ENCODE results near the gene TRAPPC14.
"Not testable (repeated sequence)": the region's sequence is repeated elsewhere in the genome, so short reads cannot be mapped to it uniquely, and the experiment has no call there.

TRAPPC14 gene

DNA sequence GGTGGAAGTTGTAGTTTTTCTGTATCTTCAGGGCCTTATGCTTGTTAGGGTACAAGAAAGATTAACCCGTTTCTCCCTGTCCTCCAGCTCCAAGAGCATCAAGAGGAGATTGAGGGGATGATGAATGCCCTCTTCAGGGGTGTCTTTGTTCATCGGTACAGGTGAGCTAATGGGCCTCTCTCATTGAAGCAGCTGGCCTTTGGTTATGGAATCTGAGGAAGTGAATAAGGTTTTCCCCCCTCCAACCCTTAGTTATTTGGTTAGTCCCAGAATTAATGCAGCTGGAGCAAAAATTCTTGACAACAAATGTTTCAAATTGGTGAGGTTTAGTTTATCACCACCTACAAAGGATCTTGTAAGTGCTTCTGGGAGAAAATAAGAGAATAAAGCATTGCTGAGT lies 36.7 kb upstream of the TRAPPC14 start:
- no peak for DNase-seq

DNA sequence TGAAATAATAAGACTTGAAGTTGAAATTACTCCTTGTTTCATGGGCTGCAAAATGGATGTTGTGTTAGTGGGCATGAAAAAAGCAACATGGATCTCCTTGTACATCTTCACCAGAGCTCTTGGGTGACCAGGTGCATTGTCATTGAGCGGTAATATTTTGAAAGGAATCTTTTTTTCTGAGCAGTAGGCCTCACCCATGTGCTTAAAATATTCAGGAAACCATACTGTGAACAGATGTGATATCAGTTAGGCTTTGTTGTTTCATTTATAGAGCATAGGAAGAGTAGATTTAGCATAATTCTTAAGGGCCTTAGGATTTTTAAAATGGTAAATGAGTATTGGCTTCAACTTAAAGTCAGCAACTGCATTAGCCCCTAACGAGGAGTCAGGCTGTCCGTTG lies 34.4 kb upstream of the TRAPPC14 start:
- no peaks in the 10 kb centered on the region for H3K79me2 ChIP-seq (ENCODE audit: control insufficient read depth, insufficient read depth, low read length)
- H3K27ac ChIP-seq (ENCODE audit: low read depth, low read length) = no peak overlapping the region
- no peak overlapping the region for H3K23ac ChIP-seq (ENCODE audit: low read length)
- no peak overlapping the region for H3K4me3 ChIP-seq (ENCODE audit: low read length)
- no peaks in the 10 kb centered on the region for H3K4me1 ChIP-seq (ENCODE audit: control insufficient read depth, low read depth, low read length)
- no peak overlapping the region for H3K9ac ChIP-seq (ENCODE audit: low read length)
- H4K5ac ChIP-seq (ENCODE audit: low read length) = no peak overlapping the region
- H3K56ac ChIP-seq (ENCODE audit: low read length) = no peak overlapping the region
- no peak overlapping the region for H3K4ac ChIP-seq (ENCODE audit: low read depth, low read length)
- H3K79me1 ChIP-seq (ENCODE audit: low read length) = no peaks in the 10 kb centered on the region
- no peak overlapping the region for H2AK5ac ChIP-seq (ENCODE audit: low read length)
- no peak overlapping the region for H2BK5ac ChIP-seq (ENCODE audit: low read length)
- no peak for DNase-seq
- no peaks in the 10 kb centered on the region for H3K27me3 ChIP-seq (ENCODE audit: insufficient read depth, low read length, poor library complexity)
- no CpG with 5 or more reads among the region's 3 CpGs for WGBS (ENCODE audit: extremely low coverage, insufficient coverage, low lambda C conversion rate)
- no peak overlapping the region for H4K8ac ChIP-seq (ENCODE audit: low read depth, low read length)
- no peak overlapping the region for H3K18ac ChIP-seq (ENCODE audit: low read length)
- no peak overlapping the region for H3K4me2 ChIP-seq (ENCODE audit: low read length)
- no peak overlapping the region for H2BK15ac ChIP-seq (replicated peaks; ENCODE audit: low read depth)
- no peaks in the 10 kb centered on the region for H3K36me3 ChIP-seq (ENCODE audit: control insufficient read depth, insufficient read depth, low read length)
- H2BK120ac ChIP-seq (ENCODE audit: low read depth, low read length) = no peak overlapping the region

More for the DNA sequence above, 36.7 kb upstream of the TRAPPC14 start:
- Histone ChIP-seq H3K79me1 (ENCODE audit: low read length) (no peaks in the 10 kb centered on the region), H2BK120ac (ENCODE audit: low read depth, low read length) (no peak overlapping the region), H3K56ac (ENCODE audit: low read length) (no peak overlapping the region), H3K4ac (ENCODE audit: low read depth, low read length) (no peak overlapping the region), H3K4me2 (ENCODE audit: low read length) (no peak overlapping the region), H3K18ac (ENCODE audit: low read length) (no peak overlapping the region), H4K8ac (ENCODE audit: low read depth, low read length) (no peak overlapping the region), H3K79me2 (ENCODE audit: control insufficient read depth, insufficient read depth, low read length) (no peaks in the 10 kb centered on the region), H2BK5ac (ENCODE audit: low read length) (no peak overlapping the region), H3K4me1 (ENCODE audit: control insufficient read depth, low read depth, low read length) (peaks cover 2% of the 10 kb centered on the region), H3K36me3 (ENCODE audit: control insufficient read depth, insufficient read depth, low read length) (no peaks in the 10 kb centered on the region), H2AK5ac (ENCODE audit: low read length) (no peak overlapping the region), H4K5ac (ENCODE audit: low read length) (no peak overlapping the region), H3K4me3 (ENCODE audit: low read length) (no peak overlapping the region), H3K23ac (ENCODE audit: low read length) (no peak overlapping the region), H2BK15ac (replicated peaks; ENCODE audit: low read depth) (no peak overlapping the region), H3K27me3 (ENCODE audit: insufficient read depth, low read length, poor library complexity) (no peaks in the 10 kb centered on the region), H3K27ac (ENCODE audit: low read depth, low read length) (no peak overlapping the region), H3K9ac (ENCODE audit: low read length) (no peak overlapping the region)
- WGBS (ENCODE audit: extremely low coverage, insufficient coverage, low lambda C conversion rate) = no CpG with 5 or more reads among the region's 2 CpGs

DNA sequence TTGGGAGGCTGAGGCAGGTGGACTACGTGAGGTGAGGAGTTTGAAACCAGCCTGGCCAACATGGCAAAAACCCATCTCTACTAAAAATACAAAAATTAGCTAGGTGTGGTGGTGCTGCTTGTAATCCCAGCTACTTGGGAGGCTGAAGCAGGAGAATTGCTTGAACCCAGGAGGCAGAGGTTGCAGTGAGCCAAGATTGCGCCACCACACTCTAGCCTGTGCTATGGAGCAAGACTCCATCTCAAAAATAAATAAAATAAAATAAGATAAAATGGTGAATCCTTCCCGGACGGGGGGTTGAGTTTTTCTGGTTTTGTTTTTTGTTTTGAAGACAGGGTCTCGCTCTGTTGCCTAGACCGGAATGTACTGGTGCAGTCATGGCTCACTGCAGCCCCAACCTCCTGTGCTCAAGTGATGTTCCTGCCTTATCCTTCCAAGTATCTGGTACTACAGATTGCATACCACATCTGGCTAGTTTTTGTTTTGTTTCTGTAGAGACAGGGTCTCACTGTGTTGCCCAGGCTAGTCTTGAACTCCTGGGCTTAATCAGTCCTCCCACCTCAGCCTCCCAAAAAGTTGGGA lies 33.8 kb upstream of the TRAPPC14 start:
- H3K4ac ChIP-seq (ENCODE audit: low read depth, low read length); H3K4me1 ChIP-seq (ENCODE audit: control insufficient read depth, low read depth, low read length); H4K8ac ChIP-seq (ENCODE audit: low read depth, low read length); H3K27me3 ChIP-seq (ENCODE audit: insufficient read depth, low read length, poor library complexity); H2BK5ac ChIP-seq (ENCODE audit: low read length); DNase-seq; H3K4me2 ChIP-seq (ENCODE audit: low read length); H3K79me2 ChIP-seq (ENCODE audit: control insufficient read depth, insufficient read depth, low read length); H3K27ac ChIP-seq (ENCODE audit: low read depth, low read length); H3K9ac ChIP-seq (ENCODE audit: low read length); H3K4me3 ChIP-seq (ENCODE audit: low read length); H3K36me3 ChIP-seq (ENCODE audit: control insufficient read depth, insufficient read depth, low read length); H3K23ac ChIP-seq (ENCODE audit: low read length); H3K18ac ChIP-seq (ENCODE audit: low read length); H4K5ac ChIP-seq (ENCODE audit: low read length); H2BK120ac ChIP-seq (ENCODE audit: low read depth, low read length); H3K56ac ChIP-seq (ENCODE audit: low read length); H3K79me1 ChIP-seq (ENCODE audit: low read length); H2AK5ac ChIP-seq (ENCODE audit: low read length); H2BK15ac ChIP-seq (replicated peaks; ENCODE audit: low read depth): not testable (repeated sequence)
- WGBS (ENCODE audit: extremely low coverage, insufficient coverage, low lambda C conversion rate) = no CpG with 5 or more reads among the region's 6 CpGs

DNA sequence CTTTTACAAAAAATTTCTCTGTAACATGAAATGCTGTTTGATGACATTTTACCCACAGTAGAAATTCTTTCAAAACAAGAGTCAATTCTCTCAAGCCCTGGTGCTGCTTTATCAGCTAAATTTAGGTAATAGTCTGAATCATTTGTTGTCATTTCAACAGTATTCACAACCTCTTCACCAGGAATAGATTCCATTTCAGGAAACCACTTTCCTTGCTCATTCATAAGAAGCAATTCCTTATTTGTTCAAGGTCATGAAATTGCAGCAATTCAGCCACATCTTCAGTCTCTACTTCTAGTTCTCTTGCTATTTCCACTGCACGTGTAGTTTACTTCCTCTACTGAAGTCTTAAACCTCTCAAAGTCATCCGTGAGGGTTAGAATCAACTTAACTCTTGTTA lies 33.3 kb upstream of the TRAPPC14 start:
- no CpG with 5 or more reads among the region's 2 CpGs for WGBS (ENCODE audit: extremely low coverage, insufficient coverage, low lambda C conversion rate)
- no peak for DNase-seq
- no peak overlapping the region for H2BK5ac ChIP-seq (ENCODE audit: low read length)

DNA sequence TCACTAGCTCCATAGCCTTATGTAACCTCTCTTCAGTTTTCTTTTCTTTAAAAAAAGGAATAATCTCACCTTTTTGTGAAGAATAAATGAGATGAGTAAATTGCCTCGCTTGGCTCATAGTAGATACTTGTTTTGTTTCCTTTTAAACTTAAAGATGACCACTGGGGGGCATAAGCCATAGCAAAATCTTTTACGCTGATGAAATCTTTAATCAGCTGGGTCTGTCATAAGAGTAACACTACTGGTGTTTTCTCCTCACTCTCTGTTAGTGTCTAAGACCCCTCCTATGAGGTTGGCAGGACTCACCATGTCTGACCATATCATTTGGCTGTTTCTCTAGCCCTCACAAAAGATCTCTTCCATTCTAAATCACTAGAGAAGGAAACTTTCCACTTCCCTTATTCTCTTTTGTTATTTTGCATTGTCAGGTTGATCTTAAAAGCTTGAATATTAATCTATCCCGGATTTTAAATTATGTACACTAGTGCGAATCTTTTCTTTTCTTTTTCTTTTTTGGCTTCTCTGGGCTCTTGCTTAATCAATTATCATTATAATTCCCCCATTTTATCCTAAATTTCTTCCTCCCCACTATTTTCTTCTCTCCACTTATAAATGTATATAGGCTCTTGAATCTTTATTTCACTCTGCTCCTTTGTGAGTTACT lies 31.7 kb upstream of the TRAPPC14 start:
- Histone ChIP-seq H3K27ac (ENCODE audit: low read depth, low read length) (no peak overlapping the region), H3K79me2 (ENCODE audit: control insufficient read depth, insufficient read depth, low read length) (no peaks in the 10 kb centered on the region), H3K9ac (ENCODE audit: low read length) (no peak overlapping the region), H4K8ac (ENCODE audit: low read depth, low read length) (no peak overlapping the region), H3K56ac (ENCODE audit: low read length) (no peak overlapping the region), H2AK5ac (ENCODE audit: low read length) (no peak overlapping the region), H2BK15ac (replicated peaks; ENCODE audit: low read depth) (no peak overlapping the region), H3K36me3 (ENCODE audit: control insufficient read depth, insufficient read depth, low read length) (no peaks in the 10 kb centered on the region), H3K27me3 (ENCODE audit: insufficient read depth, low read length, poor library complexity) (no peaks in the 10 kb centered on the region), H4K5ac (ENCODE audit: low read length) (no peak overlapping the region), H3K4me2 (ENCODE audit: low read length) (no peak overlapping the region), H3K23ac (ENCODE audit: low read length) (no peak overlapping the region), H2BK120ac (ENCODE audit: low read depth, low read length) (no peak overlapping the region), H3K4me3 (ENCODE audit: low read length) (no peak overlapping the region), H2BK5ac (ENCODE audit: low read length) (no peak overlapping the region), H3K79me1 (ENCODE audit: low read length) (no peaks in the 10 kb centered on the region), H3K4me1 (ENCODE audit: control insufficient read depth, low read depth, low read length) (no peaks in the 10 kb centered on the region), H3K18ac (ENCODE audit: low read length) (no peak overlapping the region), H3K4ac (ENCODE audit: low read depth, low read length) (no peak overlapping the region)
- peak; percentile 52 for DNase-seq
- no CpG with 5 or more reads among the region's 4 CpGs for WGBS (ENCODE audit: extremely low coverage, insufficient coverage, low lambda C conversion rate)

More for the DNA sequence above, 33.3 kb upstream of the TRAPPC14 start:
- Histone ChIP-seq H2AK5ac (ENCODE audit: low read length) (no peak overlapping the region), H3K79me1 (ENCODE audit: low read length) (no peaks in the 10 kb centered on the region), H2BK15ac (replicated peaks; ENCODE audit: low read depth) (no peak overlapping the region), H3K4me1 (ENCODE audit: control insufficient read depth, low read depth, low read length) (no peaks in the 10 kb centered on the region), H3K23ac (ENCODE audit: low read length) (no peak overlapping the region), H4K5ac (ENCODE audit: low read length) (no peak overlapping the region), H3K4me2 (ENCODE audit: low read length) (no peak overlapping the region), H3K36me3 (ENCODE audit: control insufficient read depth, insufficient read depth, low read length) (no peaks in the 10 kb centered on the region), H3K4ac (ENCODE audit: low read depth, low read length) (no peak overlapping the region), H4K8ac (ENCODE audit: low read depth, low read length) (no peak overlapping the region), H3K27me3 (ENCODE audit: insufficient read depth, low read length, poor library complexity) (no peaks in the 10 kb centered on the region), H3K27ac (ENCODE audit: low read depth, low read length) (no peak overlapping the region), H3K18ac (ENCODE audit: low read length) (no peak overlapping the region), H3K79me2 (ENCODE audit: control insufficient read depth, insufficient read depth, low read length) (no peaks in the 10 kb centered on the region), H3K4me3 (ENCODE audit: low read length) (no peak overlapping the region), H3K56ac (ENCODE audit: low read length) (no peak overlapping the region), H2BK120ac (ENCODE audit: low read depth, low read length) (no peak overlapping the region), H3K9ac (ENCODE audit: low read length) (no peak overlapping the region)

DNA sequence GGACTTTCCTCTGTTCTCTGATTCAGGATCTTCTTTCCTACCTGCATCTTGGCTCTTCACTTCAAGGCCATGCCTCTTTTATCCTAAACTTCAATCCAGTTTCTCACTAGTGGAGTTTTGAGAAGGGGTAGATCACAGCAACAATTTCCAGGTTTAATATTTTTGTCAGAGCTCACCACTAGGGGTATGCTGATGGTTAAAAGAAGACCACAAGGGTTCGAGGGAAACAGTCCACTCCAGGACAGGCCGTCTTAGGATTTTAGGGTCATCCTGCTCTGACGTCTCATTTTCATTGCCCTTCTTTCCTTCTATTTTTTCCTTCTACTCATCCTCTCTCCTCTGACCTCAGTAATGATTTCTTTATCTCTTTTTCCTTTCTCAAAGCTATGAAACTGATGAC lies 30.5 kb upstream of the TRAPPC14 start:
- H3K4ac ChIP-seq (ENCODE audit: low read depth, low read length) = no peak overlapping the region
- no peak for DNase-seq
- no peak overlapping the region for H3K56ac ChIP-seq (ENCODE audit: low read length)
- H4K8ac ChIP-seq (ENCODE audit: low read depth, low read length) = no peak overlapping the region
- H3K4me3 ChIP-seq (ENCODE audit: low read length) = no peak overlapping the region
- no peak overlapping the region for H3K4me2 ChIP-seq (ENCODE audit: low read length)
- no peaks in the 10 kb centered on the region for H3K79me2 ChIP-seq (ENCODE audit: control insufficient read depth, insufficient read depth, low read length)
- no peak overlapping the region for H2BK15ac ChIP-seq (replicated peaks; ENCODE audit: low read depth)
- H2AK5ac ChIP-seq (ENCODE audit: low read length) = no peak overlapping the region
- no peak overlapping the region for H3K23ac ChIP-seq (ENCODE audit: low read length)
- H3K4me1 ChIP-seq (ENCODE audit: control insufficient read depth, low read depth, low read length) = no peaks in the 10 kb centered on the region
- no peak overlapping the region for H4K5ac ChIP-seq (ENCODE audit: low read length)
- H3K79me1 ChIP-seq (ENCODE audit: low read length) = no peaks in the 10 kb centered on the region
- no peak overlapping the region for H2BK5ac ChIP-seq (ENCODE audit: low read length)
- no CpG with 5 or more reads among the region's 3 CpGs for WGBS (ENCODE audit: extremely low coverage, insufficient coverage, low lambda C conversion rate)
- H3K27me3 ChIP-seq (ENCODE audit: insufficient read depth, low read length, poor library complexity) = no peaks in the 10 kb centered on the region
- H3K9ac ChIP-seq (ENCODE audit: low read length) = no peak overlapping the region
- no peak overlapping the region for H3K27ac ChIP-seq (ENCODE audit: low read depth, low read length)
- no peak overlapping the region for H3K18ac ChIP-seq (ENCODE audit: low read length)
- no peak overlapping the region for H2BK120ac ChIP-seq (ENCODE audit: low read depth, low read length)
- no peaks in the 10 kb centered on the region for H3K36me3 ChIP-seq (ENCODE audit: control insufficient read depth, insufficient read depth, low read length)

All from mesendoderm (in vitro differentiated cells).